SK-N-SH treated with all-trans-retinoic acid at 6 μM for 48 hours (cell line): ENCODE data around the gene ZBTB7A.

Experiments
- ATAC-seq: fragments of 200-7000 bp; cut with Tn5 transposase; 3 replicates; pipeline ENCODE4 v1.9.1; 2020; ENCODE audit warnings: mild to moderate bottlenecking, moderate library complexity
- BACH2 ChIP-seq: fragments of 250-450 bp; sonication (Bioruptor Pico); IDR thresholded peaks from 2 replicates; pipeline ENCODE4 v1.9.0; 2021; ENCODE audit warnings: mild to moderate bottlenecking, borderline replicate concordance
- CSDC2 ChIP-seq: fragments of 250-450 bp; sonication (Bioruptor Pico); IDR thresholded peaks from 2 replicates; pipeline ENCODE4 v1.5.0; 2020; ENCODE audit warnings: mild to moderate bottlenecking, moderate library complexity
- ESRRG ChIP-seq: fragments of 250-450 bp; sonication (Bioruptor Pico); IDR thresholded peaks from 2 replicates; pipeline ENCODE4 v1.6.1; 2021; ENCODE audit warnings: mild to moderate bottlenecking
- ISL1 ChIP-seq: fragments of 250-450 bp; sonication (Bioruptor Pico); IDR thresholded peaks from 2 replicates; pipeline ENCODE4 v2.1.2; 2022; ENCODE audit warnings: mild to moderate bottlenecking, moderate library complexity
- OSR1 ChIP-seq: fragments of 250-450 bp; sonication (Bioruptor Pico); IDR thresholded peaks from 2 replicates; pipeline ENCODE4 v1.8.0; 2022; ENCODE audit warnings: moderate library complexity, mild to moderate bottlenecking, inconsistent platforms
- PPARA ChIP-seq: fragments of 250-450 bp; sonication (Bioruptor Pico); IDR thresholded peaks from 2 replicates; pipeline ENCODE4 v1.5.0; 2020; ENCODE audit warnings: mild to moderate bottlenecking, borderline replicate concordance
- RARB ChIP-seq: fragments of 250-450 bp; sonication (Bioruptor Pico); IDR thresholded peaks from 2 replicates; pipeline ENCODE4 v1.8.0; 2021; ENCODE audit warnings: mild to moderate bottlenecking, moderate library complexity
- SNAI2 ChIP-seq: fragments of 250-450 bp; sonication (Bioruptor Pico); IDR thresholded peaks from 2 replicates; pipeline ENCODE4 v1.5.0; 2020; ENCODE audit warnings: mild to moderate bottlenecking, moderate library complexity
- TCF4 ChIP-seq: fragments of 250-450 bp; sonication (Bioruptor Pico); IDR thresholded peaks from 2 replicates; pipeline ENCODE4 v1.8.0; 2021; ENCODE audit warnings: mild to moderate bottlenecking, moderate library complexity, borderline replicate concordance
- TOX ChIP-seq: fragments of 250-450 bp; sonication (Bioruptor Pico); IDR thresholded peaks from 2 replicates; pipeline ENCODE4 v1.8.0; 2021; ENCODE audit warnings: mild to moderate bottlenecking, moderate library complexity, borderline replicate concordance
- ZC3H10 ChIP-seq: fragments of 250-450 bp; sonication (Bioruptor Pico); IDR thresholded peaks from 2 replicates; pipeline ENCODE4 v1.5.1; 2021; ENCODE audit warnings: mild to moderate bottlenecking, moderate library complexity
- ZFP3 ChIP-seq: fragments of 250-450 bp; sonication (Bioruptor Pico); IDR thresholded peaks from 2 replicates; pipeline ENCODE4 v1.5.0; 2020; ENCODE audit warnings: mild to moderate bottlenecking, moderate library complexity
- ZNF565 ChIP-seq: fragments of 450-650 bp; formaldehyde crosslinking; conservative IDR thresholded peaks from 2 replicates; pipeline ENCODE4 v1.5.0; 2020; ENCODE audit warnings: low read depth, mild to moderate bottlenecking, moderate library complexity
- ZNF70 ChIP-seq: fragments of 450-650 bp; formaldehyde crosslinking; IDR thresholded peaks from 2 replicates; pipeline ENCODE4 v1.5.0; 2020; ENCODE audit warnings: mild to moderate bottlenecking, moderate library complexity
- ZNF8 ChIP-seq: fragments of 450-650 bp; formaldehyde crosslinking; IDR thresholded peaks from 2 replicates; pipeline ENCODE4 v1.5.0; 2020; ENCODE audit warnings: mild to moderate bottlenecking, moderate library complexity
- TF ChIP-seq, protein P1 (sequence below): fragments of 250-450 bp; sonication (Bioruptor Pico); IDR thresholded peaks from 2 replicates; pipeline ENCODE4 v1.5.1; 2020; ENCODE audit warnings: low read depth, mild to moderate bottlenecking, moderate library complexity
- TF ChIP-seq, protein P2 (sequence below): fragments of 250-450 bp; sonication (Bioruptor Pico); IDR thresholded peaks from 2 replicates; pipeline ENCODE4 v1.5.1; 2021; ENCODE audit warnings: mild to moderate bottlenecking, moderate library complexity
- TF ChIP-seq, protein P3 (sequence below): fragments of 250-450 bp; sonication (Bioruptor Pico); IDR thresholded peaks from 2 replicates; pipeline ENCODE4 v1.8.0; 2020; ENCODE audit warnings: mild to moderate bottlenecking, moderate library complexity, borderline replicate concordance
- TF ChIP-seq, protein P4 (sequence below): fragments of 250-450 bp; sonication (Bioruptor Pico); IDR thresholded peaks from 2 replicates; pipeline ENCODE4 v1.5.0; 2020; ENCODE audit warnings: mild to moderate bottlenecking, moderate library complexity
- TF ChIP-seq, protein P5 (sequence below): fragments of 250-450 bp; sonication (Bioruptor Pico); IDR thresholded peaks from 2 replicates; pipeline ENCODE4 v1.8.0; 2021; ENCODE audit warnings: low read depth, mild to moderate bottlenecking, moderate library complexity, borderline replicate concordance

The ZBTB7A gene

DNA sequence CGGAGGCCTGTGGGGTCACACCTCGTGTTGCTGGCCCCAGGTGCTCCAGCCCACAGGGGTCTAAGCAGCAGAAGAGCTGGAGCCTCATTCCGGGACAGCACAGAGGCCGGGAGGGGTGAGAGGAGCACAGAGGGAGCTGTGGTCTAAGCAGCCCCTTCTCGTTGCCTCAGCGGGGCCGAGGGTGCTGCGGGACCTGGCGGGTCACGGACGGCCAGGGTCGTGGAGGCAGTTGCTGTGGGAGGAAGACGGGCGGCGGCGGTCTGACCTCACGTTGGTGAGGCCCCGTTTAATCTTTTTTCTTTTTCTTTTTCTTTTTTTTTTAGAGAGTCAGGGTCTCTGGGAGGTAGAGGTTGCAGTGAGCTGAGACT lies 37.5 kb downstream of the ZBTB7A start:
- TF ChIP-seq, protein P1, sequence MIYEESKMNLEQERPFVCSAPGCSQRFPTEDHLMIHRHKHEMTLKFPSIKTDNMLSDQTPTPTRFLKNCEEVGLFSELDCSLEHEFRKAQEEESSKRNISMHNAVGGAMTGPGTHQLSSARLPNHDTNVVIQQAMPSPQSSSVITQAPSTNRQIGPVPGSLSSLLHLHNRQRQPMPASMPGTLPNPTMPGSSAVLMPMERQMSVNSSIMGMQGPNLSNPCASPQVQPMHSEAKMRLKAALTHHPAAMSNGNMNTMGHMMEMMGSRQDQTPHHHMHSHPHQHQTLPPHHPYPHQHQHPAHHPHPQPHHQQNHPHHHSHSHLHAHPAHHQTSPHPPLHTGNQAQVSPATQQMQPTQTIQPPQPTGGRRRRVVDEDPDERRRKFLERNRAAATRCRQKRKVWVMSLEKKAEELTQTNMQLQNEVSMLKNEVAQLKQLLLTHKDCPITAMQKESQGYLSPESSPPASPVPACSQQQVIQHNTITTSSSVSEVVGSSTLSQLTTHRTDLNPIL (CRISPR knock-in tag), result no peak
- no peak for TF ChIP-seq ZNF8
- TF ChIP-seq ZNF70, result no peak
- no peak for TF ChIP-seq BACH2 (CRISPR knock-in tag)
- TF ChIP-seq, protein P2, sequence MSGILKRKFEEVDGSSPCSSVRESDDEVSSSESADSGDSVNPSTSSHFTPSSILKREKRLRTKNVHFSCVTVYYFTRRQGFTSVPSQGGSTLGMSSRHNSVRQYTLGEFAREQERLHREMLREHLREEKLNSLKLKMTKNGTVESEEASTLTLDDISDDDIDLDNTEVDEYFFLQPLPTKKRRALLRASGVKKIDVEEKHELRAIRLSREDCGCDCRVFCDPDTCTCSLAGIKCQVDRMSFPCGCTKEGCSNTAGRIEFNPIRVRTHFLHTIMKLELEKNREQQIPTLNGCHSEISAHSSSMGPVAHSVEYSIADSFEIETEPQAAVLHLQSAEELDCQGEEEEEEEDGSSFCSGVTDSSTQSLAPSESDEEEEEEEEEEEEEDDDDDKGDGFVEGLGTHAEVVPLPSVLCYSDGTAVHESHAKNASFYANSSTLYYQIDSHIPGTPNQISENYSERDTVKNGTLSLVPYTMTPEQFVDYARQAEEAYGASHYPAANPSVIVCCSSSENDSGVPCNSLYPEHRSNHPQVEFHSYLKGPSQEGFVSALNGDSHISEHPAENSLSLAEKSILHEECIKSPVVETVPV, result no peak
- no peak for TF ChIP-seq TCF4
- no peak for TF ChIP-seq ZC3H10
- TF ChIP-seq ESRRG (CRISPR knock-in tag), result no peak
- ATAC-seq, result no peak

DNA sequence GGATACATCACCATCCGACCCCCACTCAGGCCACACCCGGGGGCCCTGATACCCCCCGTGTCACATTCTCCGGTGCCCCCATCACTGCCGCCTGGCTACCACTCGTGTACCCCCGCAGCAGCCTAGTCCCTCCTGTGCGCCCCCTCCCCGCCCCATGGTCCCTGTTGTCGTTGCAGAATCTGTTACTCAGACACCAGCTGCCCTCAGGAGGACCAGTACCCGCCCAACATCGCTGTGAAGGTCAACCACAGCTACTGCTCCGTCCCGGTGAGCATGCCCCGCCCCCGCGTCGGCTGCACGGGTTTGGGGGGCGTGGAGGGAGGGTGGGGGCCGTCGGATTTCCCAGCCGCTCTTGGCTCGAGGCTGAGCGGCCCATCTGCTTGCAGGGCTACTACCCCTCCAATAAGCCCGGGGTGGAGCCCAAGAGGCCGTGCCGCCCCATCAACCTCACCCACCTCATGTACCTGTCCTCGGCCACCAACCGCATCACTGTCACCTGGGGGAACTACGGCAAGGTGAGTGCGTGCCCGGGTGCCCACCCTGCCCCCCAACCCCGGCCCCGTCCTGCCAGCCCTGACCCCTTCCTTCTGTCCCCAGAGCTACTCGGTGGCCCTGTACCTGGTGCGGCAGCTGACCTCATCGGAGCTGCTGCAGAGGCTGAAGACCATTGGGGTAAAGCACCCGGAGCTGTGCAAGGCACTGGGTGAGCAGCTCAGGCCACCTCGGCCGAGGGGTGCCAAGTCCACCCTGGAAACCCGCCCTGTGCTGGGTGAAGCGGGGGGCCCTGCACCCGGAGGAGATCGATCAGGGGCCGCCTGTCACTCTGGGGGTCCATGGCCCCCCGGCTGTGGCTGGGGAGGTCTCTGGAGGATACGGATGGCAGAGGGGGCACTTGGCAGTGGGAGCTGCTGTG lies 38.1 kb downstream of the ZBTB7A start:
- no peak for ATAC-seq
- TF ChIP-seq TOX (CRISPR knock-in tag) (no peak), SNAI2 (CRISPR knock-in tag) (no peak), PPARA (CRISPR knock-in tag) (no peak), OSR1 (no peak), BACH2 (CRISPR knock-in tag) (no peak), ZNF565 (CRISPR knock-in tag) (no peak), ESRRG (CRISPR knock-in tag) (no peak), RARB (CRISPR knock-in tag) (no peak), TCF4 (no peak), ISL1 (CRISPR knock-in tag) (no peak), ZFP3 (CRISPR knock-in tag) (no peak), ZNF70 (no peak), CSDC2 (CRISPR knock-in tag) (no peak)
- TF ChIP-seq, protein P3, sequence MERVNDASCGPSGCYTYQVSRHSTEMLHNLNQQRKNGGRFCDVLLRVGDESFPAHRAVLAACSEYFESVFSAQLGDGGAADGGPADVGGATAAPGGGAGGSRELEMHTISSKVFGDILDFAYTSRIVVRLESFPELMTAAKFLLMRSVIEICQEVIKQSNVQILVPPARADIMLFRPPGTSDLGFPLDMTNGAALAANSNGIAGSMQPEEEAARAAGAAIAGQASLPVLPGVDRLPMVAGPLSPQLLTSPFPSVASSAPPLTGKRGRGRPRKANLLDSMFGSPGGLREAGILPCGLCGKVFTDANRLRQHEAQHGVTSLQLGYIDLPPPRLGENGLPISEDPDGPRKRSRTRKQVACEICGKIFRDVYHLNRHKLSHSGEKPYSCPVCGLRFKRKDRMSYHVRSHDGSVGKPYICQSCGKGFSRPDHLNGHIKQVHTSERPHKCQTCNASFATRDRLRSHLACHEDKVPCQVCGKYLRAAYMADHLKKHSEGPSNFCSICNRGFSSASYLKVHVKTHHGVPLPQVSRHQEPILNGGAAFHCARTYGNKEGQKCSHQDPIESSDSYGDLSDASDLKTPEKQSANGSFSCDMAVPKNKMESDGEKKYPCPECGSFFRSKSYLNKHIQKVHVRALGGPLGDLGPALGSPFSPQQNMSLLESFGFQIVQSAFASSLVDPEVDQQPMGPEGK (CRISPR knock-in tag), result no peak
- TF ChIP-seq, protein P1 (CRISPR knock-in tag), result no peak
- TF ChIP-seq, protein P4, sequence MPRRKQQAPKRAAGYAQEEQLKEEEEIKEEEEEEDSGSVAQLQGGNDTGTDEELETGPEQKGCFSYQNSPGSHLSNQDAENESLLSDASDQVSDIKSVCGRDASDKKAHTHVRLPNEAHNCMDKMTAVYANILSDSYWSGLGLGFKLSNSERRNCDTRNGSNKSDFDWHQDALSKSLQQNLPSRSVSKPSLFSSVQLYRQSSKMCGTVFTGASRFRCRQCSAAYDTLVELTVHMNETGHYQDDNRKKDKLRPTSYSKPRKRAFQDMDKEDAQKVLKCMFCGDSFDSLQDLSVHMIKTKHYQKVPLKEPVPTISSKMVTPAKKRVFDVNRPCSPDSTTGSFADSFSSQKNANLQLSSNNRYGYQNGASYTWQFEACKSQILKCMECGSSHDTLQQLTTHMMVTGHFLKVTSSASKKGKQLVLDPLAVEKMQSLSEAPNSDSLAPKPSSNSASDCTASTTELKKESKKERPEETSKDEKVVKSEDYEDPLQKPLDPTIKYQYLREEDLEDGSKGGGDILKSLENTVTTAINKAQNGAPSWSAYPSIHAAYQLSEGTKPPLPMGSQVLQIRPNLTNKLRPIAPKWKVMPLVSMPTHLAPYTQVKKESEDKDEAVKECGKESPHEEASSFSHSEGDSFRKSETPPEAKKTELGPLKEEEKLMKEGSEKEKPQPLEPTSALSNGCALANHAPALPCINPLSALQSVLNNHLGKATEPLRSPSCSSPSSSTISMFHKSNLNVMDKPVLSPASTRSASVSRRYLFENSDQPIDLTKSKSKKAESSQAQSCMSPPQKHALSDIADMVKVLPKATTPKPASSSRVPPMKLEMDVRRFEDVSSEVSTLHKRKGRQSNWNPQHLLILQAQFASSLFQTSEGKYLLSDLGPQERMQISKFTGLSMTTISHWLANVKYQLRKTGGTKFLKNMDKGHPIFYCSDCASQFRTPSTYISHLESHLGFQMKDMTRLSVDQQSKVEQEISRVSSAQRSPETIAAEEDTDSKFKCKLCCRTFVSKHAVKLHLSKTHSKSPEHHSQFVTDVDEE (CRISPR knock-in tag), result no peak
- TF ChIP-seq, protein P2, result no peak
- TF ChIP-seq, protein P5, sequence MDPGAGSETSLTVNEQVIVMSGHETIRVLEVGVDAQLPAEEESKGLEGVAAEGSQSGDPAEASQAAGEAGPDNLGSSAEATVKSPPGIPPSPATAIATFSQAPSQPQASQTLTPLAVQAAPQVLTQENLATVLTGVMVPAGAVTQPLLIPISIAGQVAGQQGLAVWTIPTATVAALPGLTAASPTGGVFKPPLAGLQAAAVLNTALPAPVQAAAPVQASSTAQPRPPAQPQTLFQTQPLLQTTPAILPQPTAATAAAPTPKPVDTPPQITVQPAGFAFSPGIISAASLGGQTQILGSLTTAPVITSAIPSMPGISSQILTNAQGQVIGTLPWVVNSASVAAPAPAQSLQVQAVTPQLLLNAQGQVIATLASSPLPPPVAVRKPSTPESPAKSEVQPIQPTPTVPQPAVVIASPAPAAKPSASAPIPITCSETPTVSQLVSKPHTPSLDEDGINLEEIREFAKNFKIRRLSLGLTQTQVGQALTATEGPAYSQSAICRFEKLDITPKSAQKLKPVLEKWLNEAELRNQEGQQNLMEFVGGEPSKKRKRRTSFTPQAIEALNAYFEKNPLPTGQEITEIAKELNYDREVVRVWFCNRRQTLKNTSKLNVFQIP (CRISPR knock-in tag), result no peak
